Measurements from ENCODE around the gene CHD5.

DNA sequence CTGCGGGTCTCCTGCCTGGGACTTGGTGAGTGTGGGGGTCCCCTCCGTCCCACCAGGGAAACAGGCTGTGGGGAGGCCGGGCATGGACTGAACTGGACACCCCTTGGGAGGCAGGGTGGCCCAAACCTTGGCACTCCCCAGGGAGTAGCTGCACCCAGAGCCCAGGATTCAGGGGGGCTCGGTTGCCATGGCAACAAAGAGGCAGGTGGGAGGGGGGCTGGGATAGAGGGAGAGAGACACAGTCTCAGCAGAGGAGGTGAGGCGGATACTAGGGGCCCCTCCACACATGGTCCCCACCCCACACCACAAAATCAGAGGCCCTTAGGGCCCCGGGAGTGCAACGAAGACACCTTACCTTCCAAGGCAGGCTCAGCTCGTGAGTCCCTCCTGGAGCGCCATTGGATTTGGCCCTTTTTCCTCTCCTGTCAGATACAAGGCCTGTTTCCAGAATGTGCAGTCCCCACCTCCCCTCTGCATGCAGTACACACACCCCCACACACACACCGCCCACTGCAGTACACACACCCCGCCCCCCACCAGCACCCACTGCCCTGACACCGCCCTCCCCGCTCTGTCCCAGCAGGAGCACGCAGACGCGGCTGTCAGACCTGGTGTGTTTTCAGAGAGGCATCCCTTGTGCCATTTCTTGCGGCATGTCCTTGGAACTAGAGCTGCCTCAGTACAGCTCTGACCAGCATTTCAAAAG lies 107.2 kb downstream of the CHD5 start:
- TF ChIP-seq POLR2AphosphoS5 (IDR thresholded peaks at IDR 0.05; ENCODE audit: low read depth, low read length): no peak
- no peak for TF ChIP-seq POLR2A (IDR thresholded peaks at IDR 0.05; ENCODE audit: low read depth, low read length)
- no peak for TF ChIP-seq TAF1 (IDR thresholded peaks at IDR 0.05; ENCODE audit: low read depth, low read length)
- no peak for TF ChIP-seq POU2F2 (IDR thresholded peaks at IDR 0.05; ENCODE audit: low read depth, low read length)

All from GM12891 (cell line).